RWPE1 (cell line): ENCODE measurements around the gene LCK.

Source experiments
- CTCF ChIA-PET: fragments of 350-600 bp; sonication (Branson Sonifier 250); formaldehyde crosslinking; extraction: SDS; loops from one replicate; lab custom pipeline; 2021; lab: Yijun Ruan, JAX
- POLR2A ChIA-PET: fragments of 400-600 bp; formaldehyde crosslinking; extraction: SDS; loops from one replicate; lab custom pipeline; 2020; ENCODE audit warnings: antibody characterized with exemption; ENCODE audit not compliant: low non-redundant PET; lab: Yijun Ruan, JAX
- DNase-seq: peaks from one replicate; pipeline ENCODE4 v3.0.0; 2012; ENCODE audit warnings: low spot score
- H3K27ac ChIP-seq: fragments of 450-650 bp; 2 replicates; pipeline ENCODE4 v1.5.1; 2017
- CTCF ChIP-seq: fragments of 450-650 bp; conservative IDR thresholded peaks from 2 replicates; pipeline ENCODE4 v1.5.1; 2017; ENCODE audit warnings: low read depth, mild to moderate bottlenecking

LCK gene

GRCh38 chr1:32221980-32222755 lies 28.9 kb upstream of the LCK start, which contains the start of the genes EIF3I and TMEM234:
EIF3I (plus strand) TSS chr1:32222407; CDS start chr1:32222442, 35 bp downstream.
TMEM234 (minus strand) TSS chr1:32222353; CDS start chr1:32222322, 31 bp downstream.
- peak within 1 kb of the TSS; percentile 79 for H3K27ac ChIP-seq
- ChIA-PET CTCF (interaction anchor here (0.6 kb wide), 1 partner anchor 13 kb away, joined by 3 read pairs; no protein-coding TSS in a partner anchor), POLR2A (interaction anchor here (0.6 kb wide), 1 partner anchor 13 kb away, joined by 3 read pairs; no protein-coding TSS in a partner anchor)

GRCh38 chr1:32223683-32224082 lies 27.4 kb upstream of the LCK start:
- no peak for TF ChIP-seq CTCF
- no peak for DNase-seq
- H3K27ac ChIP-seq: peak overlapping the region; percentile 79; the same call in 1 of the 2 replicates
- POLR2A ChIA-PET: interaction anchor here (0.6 to 0.9 kb wide), 2 partner anchors 9 to 68 kb away, joined by 3 to 7 read pairs; partner anchors contain the start of gene HDAC1
- CTCF ChIA-PET: no interaction called here

More at GRCh38 chr1:32221980-32222755, 28.9 kb upstream of the LCK start, which contains the start of the genes EIF3I and TMEM234:
- no peak for TF ChIP-seq CTCF
- peak; percentile 93 for DNase-seq

- CTCF ChIA-PET: no interaction called here
- no peak overlapping the region for H3K27ac ChIP-seq
- POLR2A ChIA-PET: interaction anchor here (0.6 kb wide), 1 partner anchor 67 kb away, joined by 7 read pairs; the partner anchor contains the start of gene HDAC1
Measured at GRCh38 chr1:32224285-32224684, 26.8 kb upstream of the LCK start.

GRCh38 chr1:32228771-32229170 lies 22.3 kb upstream of the LCK start:
- ChIA-PET CTCF (interaction anchor here (0.6 kb wide), 1 partner anchor 119 kb away, joined by 3 read pairs; no protein-coding TSS in a partner anchor), POLR2A (no interaction called here)
- no peak for TF ChIP-seq CTCF
- no peak for DNase-seq
- no peak overlapping the region for H3K27ac ChIP-seq

More at GRCh38 chr1:32224285-32224684, 26.8 kb upstream of the LCK start:
- TF ChIP-seq CTCF: no peak
- DNase-seq: no peak

- ChIA-PET POLR2A (interaction anchor here (0.5 kb wide), 1 partner anchor 153 kb away, joined by 6 read pairs; no protein-coding TSS in a partner anchor), CTCF (interaction anchor here (0.6 to 1.0 kb wide), 3 partner anchors 8 to 66 kb away, joined by 3 to 5 read pairs (median 4); no protein-coding TSS in a partner anchor)
- H3K27ac ChIP-seq: peak overlapping the region; percentile 65
- TF ChIP-seq CTCF: no peak
- no peak for DNase-seq
Measured at GRCh38 chr1:32231843-32232432, 19.1 kb upstream of the LCK start.
